ENCODE measurements around the gene MEIOB. TPM values are rescaled to one million over a fixed set of nuclear protein-coding genes. Genes with fewer than 3 reads are reported as not detected.

MEIOB gene
- total and polyA plus RNA-seq, 4 donors = 0.21 to 0.28 TPM; not detected in 2

GRCh38 chr16:1831186-1832075 is 40.5 kb downstream of the MEIOB start:
- no peak overlapping the region for H3K9ac ChIP-seq (ENCODE audit: insufficient read depth in 1 of 2, low read length in 2 of 2)
- no peak overlapping the region for H3K27ac ChIP-seq (ENCODE audit: low read depth in 1 of 2, low read length in 1 of 2)
- 92 to 93% methylated on average over 19 of the region's 19 CpGs for WGBS, 2 donors
- TF ChIP-seq CTCF (IDR thresholded peaks at IDR 0.05; ENCODE audit: control extremely low read depth, extremely low read depth) = no peak
- ATAC-seq (ENCODE audit: insufficient read depth, low FRiP score) (no peak), DNase-seq (no peak)
- H3K4me1 ChIP-seq (ENCODE audit: control insufficient read depth in 5 of 5, insufficient read depth in 5 of 5, low read length in 5 of 5) = peaks cover 3 to 14% (median 8%) of the 10 kb centered on the region in 5 donors
- no peak overlapping the region for H3K4me3 ChIP-seq
- H3K9me3 ChIP-seq (ENCODE audit: control insufficient read depth in 4 of 4, insufficient read depth in 3 of 4, low read length in 3 of 4) = no peaks in the 10 kb centered on the region
- H3K27me3 ChIP-seq (ENCODE audit: control insufficient read depth in 3 of 3, insufficient read depth in 3 of 3, low read length in 2 of 3) = no peaks in the 10 kb centered on the region
- peaks cover 2 to 7% (median 5%) of the 10 kb centered on the region in 4 donors for H3K36me3 ChIP-seq (ENCODE audit: control insufficient read depth in 4 of 4, insufficient read depth in 4 of 4, low read length in 4 of 4)

- H3K9me3 ChIP-seq (ENCODE audit: control insufficient read depth in 4 of 4, insufficient read depth in 3 of 4, low read length in 3 of 4) = no peaks in the 10 kb centered on the region
- no peak overlapping the region for H3K27ac ChIP-seq (ENCODE audit: low read depth in 1 of 2, low read length in 1 of 2)
- H3K4me3 ChIP-seq = no peak overlapping the region
- no peak for DNase-seq
- ATAC-seq (ENCODE audit: insufficient read depth, low FRiP score) = no peak
- peaks cover 5 to 24% (median 10%) of the 10 kb centered on the region in 5 donors for H3K4me1 ChIP-seq (ENCODE audit: control insufficient read depth in 5 of 5, insufficient read depth in 5 of 5, low read length in 5 of 5)
- no peak for TF ChIP-seq CTCF (IDR thresholded peaks at IDR 0.05; ENCODE audit: control extremely low read depth, extremely low read depth)
- H3K9ac ChIP-seq (ENCODE audit: insufficient read depth in 1 of 2, low read length in 2 of 2) = no peak overlapping the region
- peaks cover 2 to 7% (median 5%) of the 10 kb centered on the region in 4 donors for H3K36me3 ChIP-seq (ENCODE audit: control insufficient read depth in 4 of 4, insufficient read depth in 4 of 4, low read length in 4 of 4)
- H3K27me3 ChIP-seq (ENCODE audit: control insufficient read depth in 3 of 3, insufficient read depth in 3 of 3, low read length in 2 of 3) = no peaks in the 10 kb centered on the region
- 67 to 86% methylated on average over 3 of the region's 3 CpGs for WGBS, 2 donors
Observed at GRCh38 chr16:1830213-1830612, 41.8 kb downstream of the MEIOB start.

GRCh38 chr16:1828645-1829410 is 43.1 kb downstream of the MEIOB start:
- ATAC-seq (ENCODE audit: insufficient read depth, low FRiP score) (no peak), DNase-seq (no peak)
- Histone ChIP-seq H3K4me3 (no peak overlapping the region), H3K9me3 (ENCODE audit: control insufficient read depth in 4 of 4, insufficient read depth in 3 of 4, low read length in 3 of 4) (no peaks in the 10 kb centered on the region), H3K36me3 (ENCODE audit: control insufficient read depth in 4 of 4, insufficient read depth in 4 of 4, low read length in 4 of 4) (peaks cover 2 to 7% (median 5%) of the 10 kb centered on the region in 4 donors), H3K4me1 (ENCODE audit: control insufficient read depth in 5 of 5, insufficient read depth in 5 of 5, low read length in 5 of 5) (peaks cover 6 to 26% (median 10%) of the 10 kb centered on the region in 5 donors), H3K9ac (ENCODE audit: insufficient read depth in 1 of 2, low read length in 2 of 2) (no peak overlapping the region), H3K27ac (ENCODE audit: low read depth in 1 of 2, low read length in 1 of 2) (no peak overlapping the region), H3K27me3 (ENCODE audit: control insufficient read depth in 3 of 3, insufficient read depth in 3 of 3, low read length in 2 of 3) (no peaks in the 10 kb centered on the region)
- no peak for TF ChIP-seq CTCF (IDR thresholded peaks at IDR 0.05; ENCODE audit: control extremely low read depth, extremely low read depth)
- WGBS, 2 donors = 70 to 78% methylated on average over 11 of the region's 11 CpGs

Data from lung (tissue), 12 donors.